IMR-90 (cell line): ENCODE data around the gene PSMG3. TPM values are rescaled to one million over a fixed set of nuclear protein-coding genes. Genes with fewer than 3 reads are reported as not detected.

ENCODE experiments used
- ATAC-seq: fragments of 200-7000 bp; cut with Tn5 transposase; 2 replicates; pipeline ENCODE4 v1.9.1; 2020; ENCODE audit warnings: low read depth, mild to moderate bottlenecking, moderate library complexity
- BruUV-seq: library from RNA; stranded (reverse); fragments of 400-500 nt; replicated peaks from 2 replicates; lab custom pipeline; 2021; lab: Mats Ljungman, UMichigan
- CTCF ChIA-PET: fragments of 300-600 bp; formaldehyde crosslinking; extraction: SDS; loops from one replicate; lab custom pipeline; 2021; ENCODE audit warnings: antibody characterized with exemption; lab: Yijun Ruan, JAX
- POLR2A ChIA-PET: fragments of 300-600 bp; sonication (Branson Sonifier 250); formaldehyde crosslinking; loops from one replicate; lab custom pipeline; 2022; ENCODE audit warnings: antibody characterized with exemption; ENCODE audit not compliant: unreplicated experiment; lab: Charles Lee
- DNase-seq: peaks from one replicate; pipeline ENCODE4 v3.0.0; 2013
- H2AFZ ChIP-seq: replicated peaks from 2 replicates; pipeline ENCODE3; 2013; ENCODE audit warnings: low read length, mild to moderate bottlenecking; ENCODE audit not compliant: poor library complexity
- H2AK5ac ChIP-seq: 2 replicates; pipeline ENCODE4 v1.6.1; 2013; ENCODE audit warnings: low read depth, low read length, inconsistent platforms
- H2AK9ac ChIP-seq: replicated peaks from 2 replicates; pipeline ENCODE3; 2013; ENCODE audit warnings: mild to moderate bottlenecking, low read depth, low read length, moderate library complexity; ENCODE audit not compliant: poor library complexity
- H2BK120ac ChIP-seq: 2 replicates; pipeline ENCODE4 v1.6.1; 2013; ENCODE audit warnings: low read depth, low read length, inconsistent platforms
- H2BK15ac ChIP-seq: 3 replicates; pipeline ENCODE4 v1.6.1; 2013; ENCODE audit warnings: low read depth, low read length, inconsistent platforms
- H2BK20ac ChIP-seq: 2 replicates; pipeline ENCODE4 v1.6.1; 2013; ENCODE audit warnings: low read depth, mild to moderate bottlenecking, inconsistent platforms, low read length, moderate library complexity
- H2BK5ac ChIP-seq: 2 replicates; pipeline ENCODE4 v1.6.1; 2013; ENCODE audit warnings: mild to moderate bottlenecking, low read depth, low read length, inconsistent platforms; ENCODE audit not compliant: poor library complexity, severe bottlenecking
- H3K14ac ChIP-seq: replicated peaks from 2 replicates; pipeline ENCODE4 v1.6.1; 2013; ENCODE audit warnings: low read depth, low read length, inconsistent platforms
- H3K18ac ChIP-seq: 2 replicates; pipeline ENCODE4 v1.6.1; 2013; ENCODE audit warnings: low read depth, low read length, control low read depth
- H3K23ac ChIP-seq: 2 replicates; pipeline ENCODE4 v1.6.1; 2013; ENCODE audit warnings: low read depth, low read length, inconsistent platforms
- H3K27ac ChIP-seq: 2 replicates; pipeline ENCODE4 v1.5.1; 2013; ENCODE audit warnings: mild to moderate bottlenecking, control low read depth, low read length; ENCODE audit not compliant: insufficient read depth
- H3K27me3 ChIP-seq: 2 replicates; pipeline ENCODE4 v1.6.1; 2013; ENCODE audit warnings: low read length; ENCODE audit not compliant: control insufficient read depth, insufficient read depth
- H3K36me3 ChIP-seq: 2 replicates; pipeline ENCODE4 v1.6.1; 2013; ENCODE audit warnings: low read length, mixed read lengths; ENCODE audit not compliant: control insufficient read depth, insufficient read depth
- H3K4ac ChIP-seq: 2 replicates; pipeline ENCODE4 v1.6.1; 2013; ENCODE audit warnings: low read depth, low read length, inconsistent platforms
- H3K4me1 ChIP-seq: 2 replicates; pipeline ENCODE4 v1.6.1; 2013; ENCODE audit warnings: low read length, mixed read lengths; ENCODE audit not compliant: control insufficient read depth, insufficient read depth
- H3K4me2 ChIP-seq: 2 replicates; pipeline ENCODE4 v1.6.1; 2013; ENCODE audit warnings: low read depth, mild to moderate bottlenecking, control low read depth, low read length, moderate library complexity
- H3K4me3 ChIP-seq: 2 replicates; pipeline ENCODE4 v1.5.1; 2013; ENCODE audit warnings: low read depth, mild to moderate bottlenecking, control low read depth, low read length, moderate library complexity; ENCODE audit not compliant: insufficient read depth
- H3K56ac ChIP-seq: 2 replicates; pipeline ENCODE4 v1.6.1; 2013; ENCODE audit warnings: low read length, inconsistent platforms; ENCODE audit not compliant: insufficient read depth; ENCODE audit errors: extremely low read depth
- H3K79me1 ChIP-seq, 2 experiments: 2 replicates each; pipeline ENCODE4 v1.6.1; 2013; ENCODE audit warnings: low read length in 2 of 2, inconsistent platforms in 1 of 2, low read depth in 1 of 2
- H3K9ac ChIP-seq: 2 replicates; pipeline ENCODE4 v1.6.1; 2013; ENCODE audit warnings: low read depth, low read length, control low read depth
- H3K9me1 ChIP-seq: 2 replicates; pipeline ENCODE4 v1.6.1; 2013; ENCODE audit warnings: low read length, inconsistent platforms; ENCODE audit not compliant: insufficient read depth
- H3K9me3 ChIP-seq: 2 replicates; pipeline ENCODE4 v1.6.1; 2013; ENCODE audit warnings: low read length; ENCODE audit not compliant: control insufficient read depth, insufficient read depth
- H4K20me1 ChIP-seq: 2 replicates; pipeline ENCODE4 v1.6.1; 2013; ENCODE audit warnings: low read length, inconsistent platforms; ENCODE audit not compliant: insufficient read depth
- H4K5ac ChIP-seq: 2 replicates; pipeline ENCODE4 v1.6.1; 2013; ENCODE audit warnings: mild to moderate bottlenecking, low read depth, low read length, control low read depth
- H4K8ac ChIP-seq, 2 experiments: 2 replicates each; pipeline ENCODE4 v1.6.1; 2013; ENCODE audit warnings: low read depth in 2 of 2, low read length in 2 of 2, control low read depth in 1 of 2, inconsistent platforms in 1 of 2
- H4K91ac ChIP-seq: 2 replicates; pipeline ENCODE4 v1.6.1; 2013; ENCODE audit warnings: low read depth, low read length, inconsistent platforms; ENCODE audit not compliant: insufficient read depth
- ELK1 ChIP-seq: fragments of 150-350 bp; IDR thresholded peaks from 2 replicates; pipeline ENCODE4 v1.6.1; 2016; ENCODE audit warnings: low read depth, mild to moderate bottlenecking, low read length, moderate library complexity, borderline replicate concordance
- NFE2L2 ChIP-seq: fragments of 150-350 bp; IDR thresholded peaks from 2 replicates; pipeline ENCODE4 v1.6.1; 2016; ENCODE audit warnings: low read depth, mild to moderate bottlenecking, low read length
- POLR2A ChIP-seq: IDR thresholded peaks from 2 replicates; pipeline ENCODE4 v1.6.1; 2012; ENCODE audit warnings: mild to moderate bottlenecking, low read depth, low read length
- WGBS, 2 experiments: methylation state at CpG; one replicate each; pipeline versions ENCODE4 v1.1.5 to v1.1.7; 2013; ENCODE audit warnings: missing lambda C conversion rate in 2 of 2; ENCODE audit not compliant: insufficient read length in 1 of 2; ENCODE audit errors: extremely low coverage in 2 of 2; 5-methylcytosine and 5-hydroxymethylcytosine counted together
- dilution Hi-C: fragments of 300-500 bp; cut with HindIII; formaldehyde crosslinking; loops from one replicate; pipeline ENCODE4 v1.14.3; 2018; ENCODE audit warnings: low sequenced_read_pairs; ENCODE audit not compliant: unreplicated experiment
- in situ Hi-C: fragments of 300-500 bp; cut with MboI; formaldehyde crosslinking; loops from 3 replicates; pipeline ENCODE4 v1.14.3; 2019; ENCODE audit warnings: low sequenced_read_pairs, inconsistent platforms, mixed read lengths
- intact Hi-C: fragments of 100-400 bp; cut with micrococcal nuclease; formaldehyde crosslinking; loops from 2 replicates; pipeline ENCODE4 v1.10.0; 2022
- polyA plus RNA-seq, 3 experiments: library from polyadenylated mRNA; depleted of rRNA; stranded (reverse); fragments of >200 nt; gene quantifications; 2 replicates each; pipeline ENCODE4 v1.2.3, GENCODE V29; 2012; ENCODE audit warnings: low replicate concordance in 1 of 3
- total RNA-seq: library from RNA; depleted of rRNA; stranded (reverse); fragments of >200 nt; gene quantifications from 2 replicates; pipeline ENCODE4 v1.2.3, GENCODE V29; 2012

Gene PSMG3
- total and polyA plus RNA-seq, 2 of the 4 experiments (the other 2 are of a cell fraction) = 37.3 to 54.1 TPM

GRCh38 chr7:1538544-1539180 lies 31.2 kb downstream of the PSMG3 start:
- Histone ChIP-seq H2BK120ac (peak overlapping the region; percentile 87), H3K56ac (peak overlapping the region; percentile 39; the same call in 1 of the 2 replicates), H3K4me2 (peak overlapping the region; percentile 80), H3K14ac (peak overlapping the region; percentile 79), H2BK5ac (peak overlapping the region; percentile 97), H3K9me1 (peaks cover 11% of the 10 kb centered on the region), H3K18ac (peak overlapping the region; percentile 65; the same call in 1 of the 2 replicates), H3K4me3 (peak overlapping the region; percentile 34), H3K9me3 (no peaks in the 10 kb centered on the region), H3K4ac (peak overlapping the region; percentile 95), H4K8ac (peak overlapping the region; percentile 78 to 88; a peak in 2 of 4 replicates), H2BK20ac (peak overlapping the region; percentile 39), H4K91ac (peak overlapping the region; percentile 94), H2AK9ac (peak overlapping the region; percentile 100), H3K4me1 (peaks cover 27% of the 10 kb centered on the region), H3K9ac (peak overlapping the region; percentile 70), H2AFZ (no peak overlapping the region), H2BK15ac (0 out of 3 replicates have a peak overlapping the region, but pooled peaks have one; percentile 69), H3K23ac (peak overlapping the region; percentile 84), H2AK5ac (peak overlapping the region; percentile 82), H3K27ac (peak overlapping the region; percentile 91), H3K27me3 (no peaks in the 10 kb centered on the region), H4K5ac (peak overlapping the region; percentile 70; the same call in 1 of the 2 replicates), H3K79me1 (peaks cover 0 to 62% of the 10 kb centered on the region in 2 experiments; a peak in 3 of 4 replicates), H3K36me3 (peaks cover 36% of the 10 kb centered on the region), H4K20me1 (peaks cover 35% of the 10 kb centered on the region)
- DNase-seq = no peak
- ATAC-seq = no peak; the same call in 1 of the 2 replicates
- no peak for TF ChIP-seq ELK1
- TF ChIP-seq POLR2A = peak; percentile 9; the same call in 1 of the 2 replicates
- no peak for TF ChIP-seq NFE2L2
- POLR2A ChIA-PET = no interaction called here
- in situ Hi-C loops (no loop called here), dilution Hi-C loops (no loop called here), intact Hi-C loops (loop anchor here (5.0 kb wide), 1 partner anchor 36 kb away; the partner anchor contains the start of gene INTS1)
- BruUV-seq = no TSS peak
- WGBS, 2 experiments = 61% methylated on average over 16 of the region's 25 CpGs; no CpG with 5 or more reads in 1 of the 2 experiments
- CTCF ChIA-PET = interaction anchor here (0.5 kb wide), 1 partner anchor 920 kb away, joined by 5 read pairs; no protein-coding TSS in a partner anchor
